HG03558 (cell line): Measurements from ENCODE around the gene SLIT3.

ENCODE experiments used
- ATAC-seq: cut with Tn5 transposase; IDR thresholded peaks from one replicate; pipeline ENCODE4 v1.9.1; 2021; ENCODE audit warnings: moderate number of reproducible peaks; ENCODE audit not compliant: unreplicated experiment; ENCODE audit errors: extremely low read depth

The SLIT3 gene

DNA sequence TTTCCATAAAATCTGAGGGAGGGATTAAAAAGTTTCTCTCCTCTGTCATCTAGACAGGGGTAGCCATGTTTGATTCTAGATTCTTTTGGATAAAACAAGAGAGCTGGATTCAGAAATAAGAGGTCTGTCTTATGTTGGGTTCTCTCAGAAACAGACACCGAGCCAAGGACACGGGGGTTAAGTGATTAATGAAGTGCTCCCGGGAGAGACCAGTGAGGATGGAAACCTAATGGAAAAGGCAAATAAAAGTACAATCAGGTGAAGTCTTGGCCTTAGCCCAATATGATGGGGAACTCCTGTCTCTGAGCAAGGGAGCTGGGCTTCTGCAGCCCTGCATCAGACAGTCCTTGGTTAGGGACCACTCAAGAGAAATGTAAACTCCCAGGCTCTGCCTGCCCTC lies 413.0 kb downstream of the SLIT3 start:
- ATAC-seq: no peak

DNA sequence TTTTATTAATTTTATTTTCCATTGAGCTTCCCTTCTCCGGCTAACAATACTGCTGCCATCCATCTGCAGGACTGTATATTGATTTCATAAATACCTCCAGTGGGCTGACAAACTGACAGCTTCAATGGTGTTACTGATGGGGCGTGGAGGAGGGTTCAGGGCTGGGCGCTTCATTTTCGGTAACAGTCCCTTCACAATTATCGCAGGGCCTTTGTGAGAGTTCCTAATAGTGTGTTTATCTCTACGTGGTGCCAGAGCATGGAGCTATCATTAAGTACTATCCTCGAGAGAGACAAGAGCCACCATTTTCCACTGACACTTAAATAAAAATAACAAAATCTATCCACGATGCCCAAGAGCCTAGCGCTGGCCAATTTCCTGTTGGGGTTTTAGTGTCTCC lies 414.8 kb downstream of the SLIT3 start:
- ATAC-seq: no peak

- ATAC-seq: no peak
Observed at GRCh38 chr5:168885324-168886120, 415.4 kb downstream of the SLIT3 start.

- ATAC-seq: no peak
Observed at GRCh38 chr5:168883991-168884390, 416.9 kb downstream of the SLIT3 start.

GRCh38 chr5:168883281-168883741 lies 417.6 kb downstream of the SLIT3 start:
- no peak for ATAC-seq

DNA sequence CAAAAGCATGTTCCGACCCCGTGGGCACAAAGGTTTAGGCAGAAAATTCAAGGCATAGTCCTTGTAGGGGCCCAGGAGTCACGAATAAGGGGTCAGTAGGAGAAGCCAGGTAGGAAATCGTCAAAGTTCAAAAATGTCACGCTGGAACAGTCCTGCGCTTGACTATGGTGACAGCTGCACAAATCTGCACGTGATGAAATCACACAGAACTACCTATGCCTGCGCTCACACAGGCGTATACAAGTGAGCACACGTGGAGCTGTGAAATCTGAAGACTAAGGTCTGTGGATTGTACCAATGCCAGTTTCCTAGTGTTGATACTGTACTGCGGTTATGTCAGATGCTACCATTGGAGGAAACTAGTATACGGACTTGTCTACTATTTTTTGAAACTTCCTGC lies 418.7 kb downstream of the SLIT3 start:
- ATAC-seq: no peak

DNA sequence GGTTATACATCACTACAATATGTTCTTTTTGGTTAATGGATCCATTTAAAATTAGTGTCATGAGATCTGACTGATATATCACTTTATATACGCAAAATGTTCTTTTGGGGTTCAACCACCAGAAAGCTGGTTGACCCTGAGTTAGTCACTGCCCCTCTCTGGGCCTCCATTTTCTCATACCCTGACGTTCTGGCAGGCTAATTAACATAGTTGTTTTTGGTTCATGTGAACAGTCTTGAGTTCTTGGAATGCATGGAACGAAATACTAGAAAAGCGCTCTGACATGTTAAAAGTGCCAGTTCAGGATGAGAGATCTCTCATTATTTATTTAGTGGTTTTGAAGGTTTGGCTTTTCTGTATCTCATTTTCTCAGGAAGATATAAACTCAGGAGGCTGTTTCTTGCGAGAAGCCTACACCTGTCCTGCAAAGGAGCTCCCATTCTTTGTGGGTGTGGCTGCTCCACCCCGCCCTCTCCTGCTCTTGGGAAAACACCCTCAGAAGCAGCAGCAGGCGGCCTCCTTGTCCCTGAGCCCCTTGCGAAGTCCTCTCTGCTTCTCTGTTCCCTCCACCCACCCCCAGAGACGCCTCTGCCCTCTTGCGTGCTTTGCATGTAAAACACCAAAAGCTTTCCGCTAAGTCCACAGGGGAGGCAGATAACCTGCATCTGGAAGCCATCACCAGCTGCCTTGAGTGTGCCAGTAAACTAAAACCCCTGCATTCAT lies 419.4 kb downstream of the SLIT3 start:
- ATAC-seq: no peak

GRCh38 chr5:168879929-168880328 lies 421.0 kb downstream of the SLIT3 start:
- peak; percentile 97 for ATAC-seq

- ATAC-seq: no peak
Observed at GRCh38 chr5:168879331-168879730, 421.6 kb downstream of the SLIT3 start.

DNA sequence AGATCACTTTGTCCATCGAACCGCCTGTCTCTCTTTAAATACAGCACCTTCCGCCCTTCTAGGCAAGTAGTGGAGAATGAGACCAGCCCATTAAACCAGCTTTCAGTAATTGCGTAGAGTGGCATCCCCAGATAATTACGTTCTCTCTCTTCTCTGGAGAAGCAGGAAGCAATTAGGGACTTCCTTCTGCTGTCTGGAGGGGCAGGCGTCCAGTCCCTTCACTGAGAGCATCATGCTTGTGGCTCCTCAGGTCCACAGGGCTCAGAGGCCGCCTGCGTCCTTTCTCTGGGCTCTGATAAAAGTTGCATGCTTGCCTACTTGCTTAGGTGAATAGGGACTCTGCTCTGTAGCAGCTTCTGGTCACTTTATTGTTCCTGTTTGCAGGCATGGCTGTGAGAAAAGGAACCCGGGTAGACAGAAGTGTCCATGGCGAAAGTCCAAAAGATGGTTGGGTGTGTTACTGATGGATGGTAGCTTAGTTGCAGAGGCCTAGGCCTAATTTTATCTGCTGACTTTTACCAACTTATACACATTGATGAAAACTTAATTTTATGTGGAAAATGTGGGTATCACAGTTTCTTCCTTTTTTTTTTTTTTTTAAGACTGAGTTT lies 422.7 kb downstream of the SLIT3 start:
- ATAC-seq: no peak

- ATAC-seq: no peak
Observed at GRCh38 chr5:168877132-168877892, 423.6 kb downstream of the SLIT3 start.

- no peak for ATAC-seq
Observed at GRCh38 chr5:168876419-168876818, 424.5 kb downstream of the SLIT3 start.

GRCh38 chr5:168875832-168876231 lies 425.1 kb downstream of the SLIT3 start:
- ATAC-seq: no peak

GRCh38 chr5:168874713-168875380 lies 426.1 kb downstream of the SLIT3 start:
- ATAC-seq: no peak

GRCh38 chr5:168872246-168872645 lies 428.7 kb downstream of the SLIT3 start:
- no peak for ATAC-seq

DNA sequence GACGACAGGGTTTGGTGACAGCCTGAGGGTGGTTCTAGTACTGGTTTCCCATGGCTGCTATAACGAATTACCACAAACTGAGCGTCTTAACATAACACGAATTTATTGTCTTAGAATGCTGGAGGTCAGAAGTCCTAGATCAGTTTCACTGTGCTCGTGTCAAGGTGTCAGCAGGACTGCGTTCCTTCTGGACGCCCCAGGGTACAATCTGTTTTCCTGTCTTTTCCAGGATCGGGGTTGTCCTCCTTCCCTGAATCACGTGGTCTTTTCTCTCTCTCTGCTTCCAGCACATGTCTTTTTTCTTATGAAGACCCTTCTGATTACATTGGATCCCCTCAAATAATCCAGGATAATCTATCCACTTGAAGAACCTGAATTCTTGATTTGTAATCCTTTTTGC lies 430.0 kb downstream of the SLIT3 start:
- no peak for ATAC-seq

DNA sequence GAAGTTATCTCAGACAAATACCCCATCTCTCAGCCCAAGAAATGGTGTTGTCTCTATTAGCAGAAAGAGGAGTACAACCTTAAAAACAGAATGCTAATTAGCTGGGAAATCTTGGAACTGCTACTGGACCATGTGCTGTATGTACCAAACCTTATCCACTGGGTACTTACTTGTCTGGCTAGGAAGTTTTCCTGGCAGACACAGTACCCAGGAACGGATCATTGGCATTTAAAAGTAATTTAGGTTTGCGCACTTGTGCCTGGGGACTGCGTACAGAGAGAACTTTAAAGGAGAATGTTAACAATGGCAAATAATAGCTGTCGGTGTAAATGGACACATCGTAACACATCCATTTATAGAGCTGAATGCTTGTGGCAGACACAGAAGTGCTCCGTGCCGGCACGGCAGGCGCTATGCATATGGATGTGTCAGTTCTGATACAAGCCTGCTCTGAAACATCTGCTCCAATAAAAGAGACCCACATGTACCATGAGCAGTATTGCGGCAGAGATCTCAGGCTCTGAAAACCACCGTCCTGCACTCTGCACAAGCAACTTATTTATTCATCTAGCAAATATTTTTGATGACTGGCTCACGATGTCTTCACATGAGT lies 431.2 kb downstream of the SLIT3 start:
- ATAC-seq: no peak

DNA sequence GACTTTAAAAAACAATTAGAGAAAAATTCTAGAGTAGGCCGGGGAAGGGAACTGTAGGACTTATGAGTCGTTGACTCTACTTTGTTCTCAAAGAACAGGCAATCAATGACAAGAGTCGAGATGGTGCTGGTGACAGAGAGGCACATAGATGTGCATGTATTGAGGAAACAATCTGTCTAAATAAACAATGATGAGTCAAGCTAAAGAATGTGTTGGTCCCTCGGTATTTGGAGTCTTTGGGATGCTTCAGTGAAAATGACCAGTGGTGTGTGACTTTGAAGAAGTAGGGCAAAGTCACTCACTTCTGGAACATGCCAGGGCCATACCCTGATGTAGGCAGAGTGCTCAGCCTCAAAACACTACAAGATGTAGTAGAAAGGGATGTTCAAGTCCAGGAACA lies 433.7 kb downstream of the SLIT3 start:
- ATAC-seq: no peak

GRCh38 chr5:168865968-168866367 lies 435.0 kb downstream of the SLIT3 start:
- ATAC-seq: no peak

DNA sequence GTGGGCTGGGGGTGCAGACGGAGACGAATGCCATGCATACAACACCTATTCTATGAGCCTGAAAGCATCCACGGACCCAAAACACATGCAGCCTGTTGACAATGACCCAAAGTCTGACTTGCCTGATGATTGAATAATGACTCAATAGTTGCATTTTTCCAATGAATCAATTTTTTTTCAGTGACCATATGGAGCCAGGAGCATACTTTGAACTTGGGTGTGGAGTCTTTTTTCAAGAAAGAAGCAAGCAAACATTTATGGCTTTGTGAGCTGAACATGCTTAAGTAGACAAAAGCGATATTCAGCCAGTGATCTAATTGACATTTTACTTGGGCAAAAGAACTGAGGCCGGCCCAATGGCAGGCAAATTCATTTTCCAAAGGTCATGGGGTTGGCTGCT lies 437.9 kb downstream of the SLIT3 start:
- ATAC-seq: no peak
